ENCODE measurements around the gene MYL1. TPM values are rescaled to one million over a fixed set of nuclear protein-coding genes. Genes with fewer than 3 reads are reported as not detected.

Gene MYL1
- total RNA-seq, 1 experiment from 2014 or later, result not detected

DNA sequence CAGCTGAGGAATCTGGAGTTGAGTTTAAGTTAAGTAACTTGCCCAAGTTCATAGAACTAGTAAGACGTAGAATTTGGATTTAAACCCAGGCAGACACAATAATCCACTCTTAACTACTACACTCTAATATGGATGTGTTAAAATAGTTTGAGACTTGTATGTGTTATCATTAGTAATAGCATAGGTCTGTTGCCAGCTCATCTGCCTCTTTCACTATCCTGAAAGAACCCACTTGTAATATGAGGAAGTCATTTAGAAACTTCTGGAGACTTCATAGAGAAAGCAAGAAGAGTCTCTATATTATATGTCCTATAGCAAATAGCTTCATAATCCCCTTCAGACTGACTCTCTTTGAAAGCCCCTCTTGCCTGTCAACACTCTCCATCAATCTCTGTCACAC is 46.7 kb downstream of the MYL1 start (continued):
- no peak for TF ChIP-seq RAD21 (IDR thresholded peaks at IDR 0.05; ENCODE audit: low read depth)
- TF ChIP-seq YY1 (IDR thresholded peaks at IDR 0.05; ENCODE audit: extremely low read depth, insufficient replicate concordance, low read depth, low read length), result no peak
- no peak for TF ChIP-seq SP1 (IDR thresholded peaks at IDR 0.05; ENCODE audit: low read depth)
- no peak for TF ChIP-seq CBX3 (IDR thresholded peaks at IDR 0.05; ENCODE audit: low read depth)
- TF ChIP-seq POLR2AphosphoS5 (IDR thresholded peaks at IDR 0.05; ENCODE audit: low read depth, low read length), result no peak
- TF ChIP-seq, protein P1, sequence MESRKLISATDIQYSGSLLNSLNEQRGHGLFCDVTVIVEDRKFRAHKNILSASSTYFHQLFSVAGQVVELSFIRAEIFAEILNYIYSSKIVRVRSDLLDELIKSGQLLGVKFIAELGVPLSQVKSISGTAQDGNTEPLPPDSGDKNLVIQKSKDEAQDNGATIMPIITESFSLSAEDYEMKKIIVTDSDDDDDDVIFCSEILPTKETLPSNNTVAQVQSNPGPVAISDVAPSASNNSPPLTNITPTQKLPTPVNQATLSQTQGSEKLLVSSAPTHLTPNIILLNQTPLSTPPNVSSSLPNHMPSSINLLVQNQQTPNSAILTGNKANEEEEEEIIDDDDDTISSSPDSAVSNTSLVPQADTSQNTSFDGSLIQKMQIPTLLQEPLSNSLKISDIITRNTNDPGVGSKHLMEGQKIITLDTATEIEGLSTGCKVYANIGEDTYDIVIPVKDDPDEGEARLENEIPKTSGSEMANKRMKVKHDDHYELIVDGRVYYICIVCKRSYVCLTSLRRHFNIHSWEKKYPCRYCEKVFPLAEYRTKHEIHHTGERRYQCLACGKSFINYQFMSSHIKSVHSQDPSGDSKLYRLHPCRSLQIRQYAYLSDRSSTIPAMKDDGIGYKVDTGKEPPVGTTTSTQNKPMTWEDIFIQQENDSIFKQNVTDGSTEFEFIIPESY (IDR thresholded peaks at IDR 0.05; ENCODE audit: extremely low read depth, insufficient replicate concordance, low read length), result no peak
- no peak for TF ChIP-seq TCF7L2 (IDR thresholded peaks at IDR 0.05; ENCODE audit: borderline replicate concordance, extremely low read depth, insufficient read depth, insufficient read length)
- no peak for TF ChIP-seq EGR1 (IDR thresholded peaks at IDR 0.05; ENCODE audit: low read depth)
- no peak for TF ChIP-seq SIN3A (IDR thresholded peaks at IDR 0.05; ENCODE audit: low read depth)
- no peak for TF ChIP-seq ZNF274 (IDR thresholded peaks at IDR 0.05; ENCODE audit: low read depth, low read length)

DNA sequence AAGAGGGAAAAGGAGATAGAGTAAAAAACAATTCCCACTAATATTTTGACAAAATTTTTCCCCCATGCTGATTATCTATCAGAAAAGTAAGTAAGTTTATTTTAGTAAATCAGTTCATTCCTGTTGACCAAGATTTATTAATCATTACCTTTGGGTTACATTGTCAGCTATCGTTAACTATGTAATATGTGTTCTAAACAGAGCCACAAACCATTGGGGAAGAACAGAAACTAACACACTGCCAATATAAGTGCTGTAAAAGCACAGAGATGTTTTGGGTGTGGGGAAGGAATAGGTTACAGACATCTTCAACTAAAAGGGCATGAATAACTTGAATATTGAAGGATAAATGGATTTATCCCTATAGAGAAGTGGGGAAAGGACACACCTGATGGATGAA is 47.3 kb downstream of the MYL1 start:
- H3K4me3 ChIP-seq (replicated peaks in 1 of 2; ENCODE audit: low read depth in 1 of 2, low read length in 2 of 2), result no peak overlapping the region
- H2AFZ ChIP-seq (ENCODE audit: low read depth, low read length, poor library complexity, severe bottlenecking), result no peak overlapping the region
- DNase-seq (ENCODE audit: low read depth, low spot score) (no peak), ATAC-seq (no peak)
- no peaks in the 10 kb centered on the region for H3K9me2 ChIP-seq (ENCODE audit: insufficient read depth)
- ChIA-PET CTCF (no interaction called here), RAD21 (ENCODE audit: low non-redundant PET in 1 of 2, low total read pairs in 2 of 2, uncharacterized antibody in 2 of 2, unreplicated experiment in 2 of 2) (no interaction called here), POLR2A (no interaction called here)
- no peaks in the 10 kb centered on the region for H3K9me3 ChIP-seq (ENCODE audit: control insufficient read depth in 1 of 2, insufficient read depth in 1 of 2, low read depth in 1 of 2, low read length in 2 of 2)
- TF ChIP-seq ZFX (IDR thresholded peaks at IDR 0.05), result no peak
- no peak for TF ChIP-seq SIN3A (IDR thresholded peaks at IDR 0.05; ENCODE audit: low read depth)
- TF ChIP-seq, protein P2, sequence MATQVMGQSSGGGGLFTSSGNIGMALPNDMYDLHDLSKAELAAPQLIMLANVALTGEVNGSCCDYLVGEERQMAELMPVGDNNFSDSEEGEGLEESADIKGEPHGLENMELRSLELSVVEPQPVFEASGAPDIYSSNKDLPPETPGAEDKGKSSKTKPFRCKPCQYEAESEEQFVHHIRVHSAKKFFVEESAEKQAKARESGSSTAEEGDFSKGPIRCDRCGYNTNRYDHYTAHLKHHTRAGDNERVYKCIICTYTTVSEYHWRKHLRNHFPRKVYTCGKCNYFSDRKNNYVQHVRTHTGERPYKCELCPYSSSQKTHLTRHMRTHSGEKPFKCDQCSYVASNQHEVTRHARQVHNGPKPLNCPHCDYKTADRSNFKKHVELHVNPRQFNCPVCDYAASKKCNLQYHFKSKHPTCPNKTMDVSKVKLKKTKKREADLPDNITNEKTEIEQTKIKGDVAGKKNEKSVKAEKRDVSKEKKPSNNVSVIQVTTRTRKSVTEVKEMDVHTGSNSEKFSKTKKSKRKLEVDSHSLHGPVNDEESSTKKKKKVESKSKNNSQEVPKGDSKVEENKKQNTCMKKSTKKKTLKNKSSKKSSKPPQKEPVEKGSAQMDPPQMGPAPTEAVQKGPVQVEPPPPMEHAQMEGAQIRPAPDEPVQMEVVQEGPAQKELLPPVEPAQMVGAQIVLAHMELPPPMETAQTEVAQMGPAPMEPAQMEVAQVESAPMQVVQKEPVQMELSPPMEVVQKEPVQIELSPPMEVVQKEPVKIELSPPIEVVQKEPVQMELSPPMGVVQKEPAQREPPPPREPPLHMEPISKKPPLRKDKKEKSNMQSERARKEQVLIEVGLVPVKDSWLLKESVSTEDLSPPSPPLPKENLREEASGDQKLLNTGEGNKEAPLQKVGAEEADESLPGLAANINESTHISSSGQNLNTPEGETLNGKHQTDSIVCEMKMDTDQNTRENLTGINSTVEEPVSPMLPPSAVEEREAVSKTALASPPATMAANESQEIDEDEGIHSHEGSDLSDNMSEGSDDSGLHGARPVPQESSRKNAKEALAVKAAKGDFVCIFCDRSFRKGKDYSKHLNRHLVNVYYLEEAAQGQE (IDR thresholded peaks at IDR 0.05; ENCODE audit: low read depth), result no peak
- TF ChIP-seq POLR2A (IDR thresholded peaks at IDR 0.05; ENCODE audit: borderline replicate concordance, extremely low read depth, insufficient read depth, insufficient read length), result no peak
- no peak for TF ChIP-seq CBX3 (IDR thresholded peaks at IDR 0.05; ENCODE audit: low read depth)
- H3K27me3 ChIP-seq (ENCODE audit: insufficient read depth, low read length), result no peaks in the 10 kb centered on the region
- H3K4me2 ChIP-seq (ENCODE audit: low read length), result no peak overlapping the region
- no peaks in the 10 kb centered on the region for H3K4me1 ChIP-seq (ENCODE audit: control insufficient read depth in 1 of 2, insufficient read depth in 2 of 2, low read length in 2 of 2)
- intact Hi-C loops (cut with micrococcal nuclease), result no loop called here
- no peaks in the 10 kb centered on the region for H3K79me2 ChIP-seq (ENCODE audit: insufficient read depth, low read length)
- H3K9ac ChIP-seq (ENCODE audit: low read length), result no peak overlapping the region
- H3K36me3 ChIP-seq (ENCODE audit: control insufficient read depth in 1 of 2, insufficient read depth in 2 of 2, low read length in 2 of 2), result no peaks in the 10 kb centered on the region
- H4K20me1 ChIP-seq (ENCODE audit: insufficient read depth), result no peaks in the 10 kb centered on the region
- no TSS peak for BruUV-seq (replicated peaks)
- H3K27ac ChIP-seq (ENCODE audit: low read depth, low read length), result no peak overlapping the region

Data from HCT116 (cell line).